ENCODE results near the gene SEC22A.

DNA sequence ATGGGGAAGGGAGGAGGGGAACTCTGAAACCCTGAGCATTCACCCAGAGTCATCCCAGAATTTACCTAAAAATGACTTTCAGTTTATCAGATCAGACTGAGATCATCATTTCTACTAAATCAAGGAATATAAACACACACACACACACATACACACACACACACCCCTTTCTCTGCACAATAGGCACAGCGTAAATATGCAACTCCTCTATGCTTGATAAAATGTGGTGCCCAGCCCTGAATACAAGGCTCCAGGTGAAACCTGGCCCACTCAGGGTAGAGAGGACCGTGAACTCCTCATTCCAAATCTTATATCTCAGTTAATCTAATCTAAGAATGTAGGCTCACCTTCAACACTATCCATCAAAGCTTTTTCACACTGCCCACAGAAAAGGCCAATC, 31.8 kb upstream of the SEC22A start:
- TF ChIP-seq ATF2 (IDR thresholded peaks at IDR 0.05; ENCODE audit: low read length): no peak
- no peak for TF ChIP-seq FOXM1 (IDR thresholded peaks at IDR 0.05; ENCODE audit: low read depth, low read length)
- TF ChIP-seq, protein P1, sequence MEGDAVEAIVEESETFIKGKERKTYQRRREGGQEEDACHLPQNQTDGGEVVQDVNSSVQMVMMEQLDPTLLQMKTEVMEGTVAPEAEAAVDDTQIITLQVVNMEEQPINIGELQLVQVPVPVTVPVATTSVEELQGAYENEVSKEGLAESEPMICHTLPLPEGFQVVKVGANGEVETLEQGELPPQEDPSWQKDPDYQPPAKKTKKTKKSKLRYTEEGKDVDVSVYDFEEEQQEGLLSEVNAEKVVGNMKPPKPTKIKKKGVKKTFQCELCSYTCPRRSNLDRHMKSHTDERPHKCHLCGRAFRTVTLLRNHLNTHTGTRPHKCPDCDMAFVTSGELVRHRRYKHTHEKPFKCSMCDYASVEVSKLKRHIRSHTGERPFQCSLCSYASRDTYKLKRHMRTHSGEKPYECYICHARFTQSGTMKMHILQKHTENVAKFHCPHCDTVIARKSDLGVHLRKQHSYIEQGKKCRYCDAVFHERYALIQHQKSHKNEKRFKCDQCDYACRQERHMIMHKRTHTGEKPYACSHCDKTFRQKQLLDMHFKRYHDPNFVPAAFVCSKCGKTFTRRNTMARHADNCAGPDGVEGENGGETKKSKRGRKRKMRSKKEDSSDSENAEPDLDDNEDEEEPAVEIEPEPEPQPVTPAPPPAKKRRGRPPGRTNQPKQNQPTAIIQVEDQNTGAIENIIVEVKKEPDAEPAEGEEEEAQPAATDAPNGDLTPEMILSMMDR (IDR thresholded peaks at IDR 0.05 in 2 of 3, conservative IDR thresholded peaks at IDR 0.05 in 1 of 3; ENCODE audit: control insufficient read depth in 2 of 3, extremely low read depth in 1 of 3, insufficient read depth in 1 of 3, low read depth in 3 of 3, low read length in 3 of 3): no peak
- TF ChIP-seq CHD2 (IDR thresholded peaks at IDR 0.05; ENCODE audit: borderline replicate concordance, low read depth, low read length): no peak

Data from GM12878 (cell line).